ENCODE results near the gene E2F7.

DNA sequence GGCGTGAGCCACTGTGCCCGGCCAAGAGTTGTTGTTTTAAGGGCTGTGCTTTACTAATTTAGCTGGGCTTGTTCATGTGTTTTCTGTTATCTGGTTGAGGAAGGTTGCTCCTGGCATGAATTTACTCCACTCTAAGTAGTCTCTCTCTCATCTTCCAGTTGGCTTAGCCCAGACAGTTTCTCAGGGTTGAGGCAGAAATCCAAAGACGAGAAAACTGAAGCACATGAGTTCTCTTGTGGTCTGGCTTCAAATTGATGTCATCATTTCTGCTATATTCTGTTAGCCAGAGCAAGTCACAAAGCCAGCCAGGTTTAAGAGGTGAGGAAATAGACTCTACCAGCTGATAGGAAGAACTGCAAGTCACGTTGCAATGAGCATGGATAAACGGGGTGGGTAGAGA is 57.9 kb downstream of the E2F7 start:
- TF ChIP-seq, protein P1, sequence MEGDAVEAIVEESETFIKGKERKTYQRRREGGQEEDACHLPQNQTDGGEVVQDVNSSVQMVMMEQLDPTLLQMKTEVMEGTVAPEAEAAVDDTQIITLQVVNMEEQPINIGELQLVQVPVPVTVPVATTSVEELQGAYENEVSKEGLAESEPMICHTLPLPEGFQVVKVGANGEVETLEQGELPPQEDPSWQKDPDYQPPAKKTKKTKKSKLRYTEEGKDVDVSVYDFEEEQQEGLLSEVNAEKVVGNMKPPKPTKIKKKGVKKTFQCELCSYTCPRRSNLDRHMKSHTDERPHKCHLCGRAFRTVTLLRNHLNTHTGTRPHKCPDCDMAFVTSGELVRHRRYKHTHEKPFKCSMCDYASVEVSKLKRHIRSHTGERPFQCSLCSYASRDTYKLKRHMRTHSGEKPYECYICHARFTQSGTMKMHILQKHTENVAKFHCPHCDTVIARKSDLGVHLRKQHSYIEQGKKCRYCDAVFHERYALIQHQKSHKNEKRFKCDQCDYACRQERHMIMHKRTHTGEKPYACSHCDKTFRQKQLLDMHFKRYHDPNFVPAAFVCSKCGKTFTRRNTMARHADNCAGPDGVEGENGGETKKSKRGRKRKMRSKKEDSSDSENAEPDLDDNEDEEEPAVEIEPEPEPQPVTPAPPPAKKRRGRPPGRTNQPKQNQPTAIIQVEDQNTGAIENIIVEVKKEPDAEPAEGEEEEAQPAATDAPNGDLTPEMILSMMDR (IDR thresholded peaks at IDR 0.05; ENCODE audit: low read depth, low read length), result no peak
- no peak for TF ChIP-seq EZH2phosphoT487 (IDR thresholded peaks at IDR 0.05; ENCODE audit: low read depth)

Data from OCI-LY3 (cell line).